ENCODE measurements around the gene CRAMP1.
"Not testable (repeated sequence)": the region's sequence is repeated elsewhere in the genome, so short reads cannot be mapped to it uniquely, and the experiment has no call there.

Gene CRAMP1

DNA sequence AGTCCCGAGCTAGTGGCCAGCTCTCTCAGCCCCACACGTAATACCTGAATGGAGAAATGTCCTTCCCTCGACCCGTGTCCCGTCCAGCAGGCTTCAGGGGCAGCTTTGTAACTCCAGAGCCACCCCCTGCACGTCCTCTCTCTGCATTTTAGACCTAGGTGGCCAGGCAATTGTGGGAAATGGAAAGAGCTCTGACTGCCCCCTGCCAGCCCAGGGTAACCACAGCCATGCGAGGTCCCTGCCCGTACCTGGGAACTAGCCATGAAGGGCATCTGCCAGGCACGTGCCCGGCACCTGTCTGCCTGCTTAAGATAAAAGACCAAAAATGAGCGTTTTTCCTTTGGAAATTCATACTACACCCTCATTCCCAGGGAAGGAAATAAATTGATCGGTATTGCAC, 103.1 kb downstream of the CRAMP1 start:
- Mint-ChIP-seq H3K27ac (no peak overlapping the region), H3K9me3 (no peaks in the 10 kb centered on the region), H3K4me1 (ENCODE audit: low read depth) (peaks cover 40% of the 10 kb centered on the region), H3K36me3 (ENCODE audit: low read depth) (peaks cover 46% of the 10 kb centered on the region), H3K4me3 (no peak overlapping the region), H3K27me3 (no peaks in the 10 kb centered on the region)
- intact Hi-C loops (cut with micrococcal nuclease) = no loop called here

DNA sequence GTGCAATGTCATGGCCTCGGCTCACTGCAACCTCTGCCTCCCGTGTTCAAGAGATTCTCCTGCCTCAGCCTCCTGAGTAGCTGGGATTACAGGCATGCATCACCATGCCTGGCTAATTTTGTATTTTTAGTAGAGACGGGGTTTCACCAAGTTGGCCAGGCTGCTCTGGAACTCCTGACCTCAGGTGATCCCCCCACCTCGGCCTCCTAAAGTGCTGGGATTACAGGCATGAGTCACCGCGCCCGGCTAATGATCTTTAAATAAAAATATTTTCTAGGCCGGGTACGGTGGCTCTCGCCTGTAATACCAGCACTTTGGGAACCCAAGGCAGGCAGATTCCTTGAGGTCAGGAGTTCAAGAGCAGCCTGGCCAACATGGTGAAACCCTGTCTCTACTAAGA, 106.1 kb downstream of the CRAMP1 start:
- H3K27ac Mint-ChIP-seq; H3K4me3 Mint-ChIP-seq; H3K9me3 Mint-ChIP-seq; intact Hi-C loops (cut with micrococcal nuclease); H3K27me3 Mint-ChIP-seq: not testable (repeated sequence)
- peaks cover 51% of the 10 kb centered on the region for H3K4me1 Mint-ChIP-seq (ENCODE audit: low read depth)
- peaks cover 25% of the 10 kb centered on the region for H3K36me3 Mint-ChIP-seq (ENCODE audit: low read depth)

DNA sequence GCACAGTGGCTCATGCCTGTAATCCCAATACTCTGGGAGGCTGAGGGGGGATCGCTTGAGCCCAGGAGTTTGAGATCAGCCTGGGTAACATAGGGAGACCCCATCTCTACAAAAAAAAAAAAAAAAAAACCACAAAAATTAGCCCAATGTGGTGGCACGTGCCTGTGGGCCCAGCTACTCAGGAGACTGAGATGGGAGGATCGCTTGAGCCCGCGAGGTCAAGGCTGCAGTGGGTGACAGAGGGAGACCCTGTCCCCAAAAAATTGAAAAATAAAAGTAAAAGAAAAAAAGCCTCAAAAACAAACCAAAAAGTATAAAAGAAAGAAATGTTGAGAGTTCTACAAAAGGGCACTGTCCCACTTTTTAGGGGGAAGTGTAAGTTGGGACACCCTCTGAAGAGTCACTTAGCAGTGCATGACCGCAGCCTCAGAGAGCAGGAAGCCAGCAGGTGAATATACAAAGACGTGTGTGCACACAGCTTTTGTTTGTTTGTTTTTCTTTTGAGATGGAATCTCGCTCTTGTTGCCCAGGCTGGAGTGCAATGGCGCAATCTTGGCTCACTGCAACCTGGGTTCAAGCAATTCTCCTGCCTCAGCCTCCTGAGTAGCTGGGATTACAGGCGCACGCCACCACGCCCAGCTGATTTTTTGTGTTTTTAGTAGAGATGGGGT, 107.5 kb downstream of the CRAMP1 start:
- H3K27ac Mint-ChIP-seq = peak overlapping the region; percentile 59
- H3K4me1 Mint-ChIP-seq (ENCODE audit: low read depth) = peaks cover 53% of the 10 kb centered on the region
- H3K9me3 Mint-ChIP-seq; intact Hi-C loops (cut with micrococcal nuclease); H3K27me3 Mint-ChIP-seq; H3K4me3 Mint-ChIP-seq: not testable (repeated sequence)
- H3K36me3 Mint-ChIP-seq (ENCODE audit: low read depth) = peaks cover 21% of the 10 kb centered on the region

DNA sequence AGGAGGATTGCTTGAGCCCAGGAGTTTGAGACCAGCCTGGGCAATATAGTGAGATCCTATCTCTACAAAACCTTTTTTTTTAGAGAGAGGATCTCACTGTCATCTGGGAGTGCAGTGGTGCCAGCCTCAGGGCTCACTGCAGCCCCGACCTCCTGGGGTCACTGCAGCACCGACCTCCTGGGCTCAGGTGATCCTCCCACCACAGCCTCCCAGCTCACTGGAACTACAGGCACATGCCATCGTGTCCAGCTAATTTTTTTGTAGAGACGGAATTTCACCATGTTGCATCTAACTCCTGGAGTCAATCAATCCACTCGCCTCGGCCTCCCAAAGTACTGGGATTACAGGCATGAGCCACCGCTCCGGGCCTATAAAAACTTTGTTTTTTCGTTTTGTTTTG, 109.2 kb downstream of the CRAMP1 start:
- peaks cover 53% of the 10 kb centered on the region for H3K4me1 Mint-ChIP-seq (ENCODE audit: low read depth)
- H3K9me3 Mint-ChIP-seq = no peaks in the 10 kb centered on the region
- H3K27ac Mint-ChIP-seq = peak overlapping the region; percentile 90
- no peak overlapping the region for H3K4me3 Mint-ChIP-seq
- H3K27me3 Mint-ChIP-seq = no peaks in the 10 kb centered on the region
- intact Hi-C loops (cut with micrococcal nuclease) = no loop called here
- peaks cover 23% of the 10 kb centered on the region for H3K36me3 Mint-ChIP-seq (ENCODE audit: low read depth)

DNA sequence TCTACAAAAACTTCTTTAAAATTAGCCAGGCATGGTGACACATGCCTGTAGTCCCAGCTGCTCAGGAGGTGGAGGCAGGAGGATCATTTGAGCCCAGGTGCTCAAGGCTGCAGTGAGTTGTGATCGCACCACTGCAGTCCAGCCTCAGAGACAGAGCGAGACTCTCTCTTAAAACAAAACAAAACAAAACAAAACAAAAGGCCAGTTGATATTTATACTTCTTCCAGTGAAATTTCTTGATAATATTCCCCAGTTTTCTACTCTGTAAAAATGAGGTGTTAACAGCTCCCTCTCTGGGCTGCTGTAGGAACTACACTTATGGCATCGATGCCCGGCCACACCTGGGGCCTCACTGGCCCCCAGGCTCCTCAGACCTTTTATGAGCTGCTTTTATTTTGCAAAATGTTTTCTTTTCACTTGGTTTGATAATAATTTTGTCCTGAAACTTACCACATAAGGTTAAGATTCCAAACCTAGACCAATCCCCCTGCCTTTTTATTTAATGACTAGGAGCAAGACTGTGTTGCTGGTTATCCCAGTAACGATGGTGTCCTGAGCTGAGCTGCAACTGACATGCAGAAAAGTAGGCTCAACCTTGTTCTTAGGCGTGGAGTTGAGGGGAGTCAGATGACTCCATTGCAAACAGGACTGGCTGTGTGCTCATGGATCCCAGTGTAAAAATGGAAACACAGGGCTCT, 111.4 kb downstream of the CRAMP1 start:
- Mint-ChIP-seq H3K27me3 (no peaks in the 10 kb centered on the region), H3K27ac (peak overlapping the region; percentile 90), H3K4me1 (ENCODE audit: low read depth) (peaks cover 52% of the 10 kb centered on the region), H3K36me3 (ENCODE audit: low read depth) (peaks cover 43% of the 10 kb centered on the region), H3K9me3 (no peaks in the 10 kb centered on the region), H3K4me3 (no peak overlapping the region)
- intact Hi-C loops (cut with micrococcal nuclease) = no loop called here

DNA sequence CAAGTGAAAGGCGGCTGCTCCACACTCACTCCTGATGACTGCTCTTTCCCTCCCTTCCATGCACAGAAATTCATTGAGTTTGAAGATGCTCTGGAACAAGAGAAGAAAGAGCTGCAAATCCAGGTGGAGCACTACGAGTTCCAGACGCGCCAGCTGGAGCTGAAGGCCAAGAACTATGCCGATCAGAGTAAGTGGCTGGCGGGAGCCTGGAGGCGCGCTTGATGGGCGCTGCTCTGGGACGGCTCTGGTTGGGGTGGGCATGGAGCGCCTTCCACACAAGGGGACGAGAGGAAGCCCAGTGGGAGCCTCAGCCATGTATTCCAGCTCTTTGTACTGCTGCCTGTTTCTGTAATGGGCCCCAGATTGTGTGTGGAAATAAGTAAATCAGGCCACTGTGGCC, 112.3 kb downstream of the CRAMP1 start:
- peaks cover 43% of the 10 kb centered on the region for H3K4me1 Mint-ChIP-seq (ENCODE audit: low read depth)
- no peak overlapping the region for H3K4me3 Mint-ChIP-seq
- intact Hi-C loops (cut with micrococcal nuclease) = no loop called here
- no peaks in the 10 kb centered on the region for H3K9me3 Mint-ChIP-seq
- peaks cover 52% of the 10 kb centered on the region for H3K36me3 Mint-ChIP-seq (ENCODE audit: low read depth)
- H3K27ac Mint-ChIP-seq = no peak overlapping the region
- H3K27me3 Mint-ChIP-seq = no peaks in the 10 kb centered on the region

DNA sequence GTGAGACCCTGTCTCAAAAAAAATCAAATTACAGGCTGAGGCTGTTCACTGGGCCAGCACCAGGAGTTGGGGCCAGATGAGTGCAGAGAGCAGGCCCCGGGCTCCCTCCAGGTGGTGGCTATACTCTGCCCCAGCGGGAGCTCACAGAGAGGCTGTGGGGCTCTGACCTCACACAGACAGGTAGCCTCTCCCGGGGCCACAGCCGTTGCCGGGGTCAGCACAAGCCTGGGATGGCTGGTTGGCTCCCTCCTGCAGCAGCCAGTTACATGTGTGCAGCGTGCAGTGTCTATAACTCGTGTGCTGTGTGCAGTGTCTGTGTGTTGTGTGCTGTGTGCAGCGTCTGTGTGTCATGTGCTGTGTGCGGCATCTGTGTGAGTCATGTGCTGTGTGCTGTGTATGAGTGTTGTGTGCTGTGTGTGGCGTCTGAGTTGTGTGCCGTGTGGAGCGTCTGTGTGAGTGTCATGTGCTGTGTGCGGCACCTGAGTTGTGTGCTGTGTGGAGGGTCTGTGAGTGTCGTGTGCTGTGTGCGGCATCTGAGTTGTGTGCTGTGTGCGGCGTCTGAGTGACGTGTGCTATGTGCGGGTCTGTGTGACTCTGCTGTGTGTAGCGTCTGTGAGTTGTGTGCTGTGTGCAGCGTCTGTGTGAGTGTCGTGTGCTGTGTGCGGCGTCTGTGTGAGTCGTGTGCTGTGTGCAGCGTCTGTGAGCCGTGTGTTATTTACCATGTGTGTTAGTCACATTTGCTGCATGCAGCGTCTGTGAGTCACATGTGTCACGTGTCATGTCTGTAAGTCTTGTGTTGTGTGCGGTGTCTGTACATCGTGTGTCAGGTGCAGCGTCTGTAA, 114.7 kb downstream of the CRAMP1 start:
- Mint-ChIP-seq H3K36me3 (ENCODE audit: low read depth) (peaks cover 61% of the 10 kb centered on the region), H3K4me1 (ENCODE audit: low read depth) (peaks cover 27% of the 10 kb centered on the region), H3K27ac (no peak overlapping the region), H3K27me3 (no peaks in the 10 kb centered on the region), H3K4me3 (no peak overlapping the region), H3K9me3 (no peaks in the 10 kb centered on the region)
- intact Hi-C loops (cut with micrococcal nuclease) = no loop called here
